SK-N-SH treated with all-trans-retinoic acid at 6 μM for 48 hours (cell line): ENCODE data around the gene RAD51B.

Source experiments
- ATAC-seq: fragments of 200-7000 bp; cut with Tn5 transposase; 3 replicates; pipeline ENCODE4 v1.9.1; 2020; ENCODE audit warnings: mild to moderate bottlenecking, moderate library complexity
- BACH2 ChIP-seq: fragments of 250-450 bp; sonication (Bioruptor Pico); IDR thresholded peaks from 2 replicates; pipeline ENCODE4 v1.9.0; 2021; ENCODE audit warnings: mild to moderate bottlenecking, borderline replicate concordance
- CREB5 ChIP-seq: fragments of 250-450 bp; sonication (Bioruptor Pico); IDR thresholded peaks from 2 replicates; pipeline ENCODE4 v1.5.1; 2020; ENCODE audit warnings: low read depth, mild to moderate bottlenecking, moderate library complexity
- CSDC2 ChIP-seq: fragments of 250-450 bp; sonication (Bioruptor Pico); IDR thresholded peaks from 2 replicates; pipeline ENCODE4 v1.5.0; 2020; ENCODE audit warnings: mild to moderate bottlenecking, moderate library complexity
- ESRRG ChIP-seq: fragments of 250-450 bp; sonication (Bioruptor Pico); IDR thresholded peaks from 2 replicates; pipeline ENCODE4 v1.6.1; 2021; ENCODE audit warnings: mild to moderate bottlenecking
- GLIS3 ChIP-seq: fragments of 250-450 bp; sonication (Bioruptor Pico); IDR thresholded peaks from 2 replicates; pipeline ENCODE4 v1.5.0; 2020; ENCODE audit warnings: mild to moderate bottlenecking, moderate library complexity
- ISL1 ChIP-seq: fragments of 250-450 bp; sonication (Bioruptor Pico); IDR thresholded peaks from 2 replicates; pipeline ENCODE4 v2.1.2; 2022; ENCODE audit warnings: mild to moderate bottlenecking, moderate library complexity
- PATZ1 ChIP-seq: fragments of 250-450 bp; sonication (Bioruptor Pico); IDR thresholded peaks from 2 replicates; pipeline ENCODE4 v1.8.0; 2020; ENCODE audit warnings: mild to moderate bottlenecking, moderate library complexity, borderline replicate concordance
- POU6F1 ChIP-seq: fragments of 250-450 bp; sonication (Bioruptor Pico); IDR thresholded peaks from 2 replicates; pipeline ENCODE4 v1.8.0; 2021; ENCODE audit warnings: low read depth, mild to moderate bottlenecking, moderate library complexity, borderline replicate concordance
- PPARA ChIP-seq: fragments of 250-450 bp; sonication (Bioruptor Pico); IDR thresholded peaks from 2 replicates; pipeline ENCODE4 v1.5.0; 2020; ENCODE audit warnings: mild to moderate bottlenecking, borderline replicate concordance
- RARB ChIP-seq: fragments of 250-450 bp; sonication (Bioruptor Pico); IDR thresholded peaks from 2 replicates; pipeline ENCODE4 v1.8.0; 2021; ENCODE audit warnings: mild to moderate bottlenecking, moderate library complexity
- SNAI2 ChIP-seq: fragments of 250-450 bp; sonication (Bioruptor Pico); IDR thresholded peaks from 2 replicates; pipeline ENCODE4 v1.5.0; 2020; ENCODE audit warnings: mild to moderate bottlenecking, moderate library complexity
- TOX ChIP-seq: fragments of 250-450 bp; sonication (Bioruptor Pico); IDR thresholded peaks from 2 replicates; pipeline ENCODE4 v1.8.0; 2021; ENCODE audit warnings: mild to moderate bottlenecking, moderate library complexity, borderline replicate concordance
- TSHZ2 ChIP-seq: fragments of 250-450 bp; sonication (Bioruptor Pico); IDR thresholded peaks from 2 replicates; pipeline ENCODE4 v1.5.0; 2020; ENCODE audit warnings: mild to moderate bottlenecking, moderate library complexity
- ZC3H10 ChIP-seq: fragments of 250-450 bp; sonication (Bioruptor Pico); IDR thresholded peaks from 2 replicates; pipeline ENCODE4 v1.5.1; 2021; ENCODE audit warnings: mild to moderate bottlenecking, moderate library complexity
- ZFP3 ChIP-seq: fragments of 250-450 bp; sonication (Bioruptor Pico); IDR thresholded peaks from 2 replicates; pipeline ENCODE4 v1.5.0; 2020; ENCODE audit warnings: mild to moderate bottlenecking, moderate library complexity
- ZFP30 ChIP-seq: fragments of 450-650 bp; formaldehyde crosslinking; IDR thresholded peaks from 2 replicates; pipeline ENCODE4 v1.5.0; 2022; ENCODE audit warnings: mild to moderate bottlenecking, moderate library complexity
- ZNF70 ChIP-seq: fragments of 450-650 bp; formaldehyde crosslinking; IDR thresholded peaks from 2 replicates; pipeline ENCODE4 v1.5.0; 2020; ENCODE audit warnings: mild to moderate bottlenecking, moderate library complexity
- ZNF8 ChIP-seq: fragments of 450-650 bp; formaldehyde crosslinking; IDR thresholded peaks from 2 replicates; pipeline ENCODE4 v1.5.0; 2020; ENCODE audit warnings: mild to moderate bottlenecking, moderate library complexity

Gene RAD51B

GRCh38 chr14:67859169-67859749, 39.7 kb downstream of the RAD51B start:
- TF ChIP-seq ZFP30 (CRISPR knock-in tag) (no peak), CSDC2 (CRISPR knock-in tag) (no peak), CREB5 (CRISPR knock-in tag) (no peak), TSHZ2 (no peak), POU6F1 (CRISPR knock-in tag) (no peak), SNAI2 (CRISPR knock-in tag) (no peak), ZNF70 (CRISPR knock-in tag) (no peak), ZNF8 (CRISPR knock-in tag) (no peak), PPARA (CRISPR knock-in tag) (no peak), GLIS3 (CRISPR knock-in tag) (no peak), ZFP3 (CRISPR knock-in tag) (no peak), ESRRG (CRISPR knock-in tag) (no peak), RARB (CRISPR knock-in tag) (no peak), ZC3H10 (no peak), BACH2 (CRISPR knock-in tag) (no peak), ISL1 (CRISPR knock-in tag) (no peak), TOX (CRISPR knock-in tag) (no peak), PATZ1 (CRISPR knock-in tag) (no peak)
- ATAC-seq = no peak

DNA sequence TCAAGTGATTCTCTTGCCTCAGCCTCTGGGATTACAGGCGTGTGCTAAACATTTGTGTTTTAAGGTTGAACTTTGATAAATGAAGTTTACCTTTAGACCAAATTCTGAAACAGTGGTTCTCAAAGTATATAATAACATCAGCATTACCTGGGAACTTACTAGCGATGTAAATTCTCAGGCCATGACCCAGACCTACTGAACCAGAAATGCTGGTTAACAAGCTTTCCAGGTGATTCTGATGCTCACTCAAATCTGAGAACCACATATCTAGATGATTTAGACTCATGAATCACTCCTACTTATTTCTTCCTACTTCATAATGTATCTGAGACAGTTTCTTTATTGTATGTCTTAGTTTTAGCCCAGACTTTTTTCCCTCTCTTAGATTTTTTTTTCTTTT, 43.6 kb downstream of the RAD51B start:
- no peak for ATAC-seq
- TF ChIP-seq SNAI2 (CRISPR knock-in tag) = no peak
- no peak for TF ChIP-seq BACH2 (CRISPR knock-in tag)
- no peak for TF ChIP-seq POU6F1 (CRISPR knock-in tag)
- no peak for TF ChIP-seq TSHZ2
- TF ChIP-seq CREB5 (CRISPR knock-in tag) = no peak
- TF ChIP-seq PPARA (CRISPR knock-in tag) = no peak
